Measurements from ENCODE around the gene TRPM5. TPM values are rescaled to one million over a fixed set of nuclear protein-coding genes. Genes with fewer than 3 reads are reported as not detected.
A peak's percentile ranks its signal among the peaks of the same experiment; 100 is the strongest.

TRPM5 gene
- total RNA-seq, 4 donors from 2014 or later: 1.4 to 7.5 (median 4.3) TPM

GRCh38 chr11:2467695-2468055 is 23.4 kb upstream of the TRPM5 start:
- H3K36me3 ChIP-seq: no peaks in the 10 kb centered on the region
- WGBS, 2 donors (ENCODE audit: low coverage in 1 of 2): 78% methylated on average over 4 of the region's 7 CpGs; no CpG with 5 or more reads in 1 of the 2 donors
- TF ChIP-seq EP300 (IDR thresholded peaks at IDR 0.05; ENCODE audit: low read depth): no peak
- in situ Hi-C loops (cut with MboI; ENCODE audit: low pct_ligation_motif_present in 1 of 4, low pct_unique_long_range_greater_than_20kb in 1 of 4, low sequenced_read_pairs in 3 of 4): no loop called here
- no peak overlapping the region for H3K27ac ChIP-seq
- DNase-seq: no peak
- intact Hi-C loops (cut with DNase I; ENCODE audit: low total_unique reads): no loop called here
- no peak overlapping the region for H3K4me3 ChIP-seq
- no peaks in the 10 kb centered on the region for H3K9me3 ChIP-seq
- H3K27me3 ChIP-seq: no peaks in the 10 kb centered on the region
- H3K4me1 ChIP-seq: peaks cover 0 to 25% (median 15%) of the 10 kb centered on the region in 4 donors

- no peaks in the 10 kb centered on the region for H3K36me3 ChIP-seq
- intact Hi-C loops (cut with DNase I; ENCODE audit: low total_unique reads): no loop called here
- no peak for DNase-seq
- no peak overlapping the region for H3K4me3 ChIP-seq
- no peaks in the 10 kb centered on the region for H3K9me3 ChIP-seq
- no peak for TF ChIP-seq EP300 (IDR thresholded peaks at IDR 0.05; ENCODE audit: low read depth)
- TF ChIP-seq POLR2AphosphoS5 (IDR thresholded peaks at IDR 0.05): no peak
- no peak for TF ChIP-seq CTCF (IDR thresholded peaks at IDR 0.05)
- no peak for TF ChIP-seq POLR2A (IDR thresholded peaks at IDR 0.05)
- H3K4me1 ChIP-seq: peaks cover 0 to 28% (median 18%) of the 10 kb centered on the region in 4 donors
- H3K27me3 ChIP-seq: no peaks in the 10 kb centered on the region
- in situ Hi-C loops (cut with MboI; ENCODE audit: low pct_ligation_motif_present in 1 of 4, low pct_unique_long_range_greater_than_20kb in 1 of 4, low sequenced_read_pairs in 3 of 4): no loop called here
- peak overlapping the region in 1 of 4 donors; percentile 21 for H3K27ac ChIP-seq
- 64% methylated on average over 13 of the region's 16 CpGs; no CpG with 5 or more reads in 1 of the 2 donors for WGBS, 2 donors (ENCODE audit: low coverage in 1 of 2)
Observed at GRCh38 chr11:2466869-2467694, 22.8 kb upstream of the TRPM5 start.

GRCh38 chr11:2466069-2466801 is 21.9 kb upstream of the TRPM5 start:
- Histone ChIP-seq H3K4me1 (peaks cover 0 to 28% (median 18%) of the 10 kb centered on the region in 4 donors), H3K27me3 (no peaks in the 10 kb centered on the region), H3K36me3 (no peaks in the 10 kb centered on the region), H3K27ac (peak overlapping the region in 1 of 4 donors; percentile 21), H3K9me3 (no peaks in the 10 kb centered on the region), H3K4me3 (no peak overlapping the region)
- in situ Hi-C loops (cut with MboI; ENCODE audit: low pct_ligation_motif_present in 1 of 4, low pct_unique_long_range_greater_than_20kb in 1 of 4, low sequenced_read_pairs in 3 of 4) (no loop called here), intact Hi-C loops (cut with DNase I; ENCODE audit: low total_unique reads) (no loop called here)
- 71% methylated on average over 9 of the region's 9 CpGs; no CpG with 5 or more reads in 1 of the 2 donors for WGBS, 2 donors (ENCODE audit: low coverage in 1 of 2)
- TF ChIP-seq CTCF (IDR thresholded peaks at IDR 0.05) (no peak), POLR2AphosphoS5 (IDR thresholded peaks at IDR 0.05) (no peak), EP300 (IDR thresholded peaks at IDR 0.05; ENCODE audit: low read depth) (no peak), POLR2A (IDR thresholded peaks at IDR 0.05) (no peak)
- DNase-seq: no peak

- no peaks in the 10 kb centered on the region for H3K27me3 ChIP-seq
- H3K4me1 ChIP-seq: peaks cover 0 to 33% (median 24%) of the 10 kb centered on the region in 4 donors
- H3K4me3 ChIP-seq: no peak overlapping the region
- no peaks in the 10 kb centered on the region for H3K36me3 ChIP-seq
- 60 to 75% methylated on average over 1 to 19 of the region's 20 CpGs for WGBS, 2 donors (ENCODE audit: low coverage in 1 of 2)
- no peaks in the 10 kb centered on the region for H3K9me3 ChIP-seq
- no peak for DNase-seq
- intact Hi-C loops (cut with DNase I; ENCODE audit: low total_unique reads): no loop called here
- in situ Hi-C loops (cut with MboI; ENCODE audit: low pct_ligation_motif_present in 1 of 4, low pct_unique_long_range_greater_than_20kb in 1 of 4, low sequenced_read_pairs in 3 of 4): no loop called here
- TF ChIP-seq POLR2AphosphoS5 (IDR thresholded peaks at IDR 0.05): no peak
- TF ChIP-seq POLR2A (IDR thresholded peaks at IDR 0.05): no peak
- no peak for TF ChIP-seq EP300 (IDR thresholded peaks at IDR 0.05; ENCODE audit: low read depth)
- no peak for TF ChIP-seq CTCF (IDR thresholded peaks at IDR 0.05)
- H3K27ac ChIP-seq: no peak overlapping the region
Observed at GRCh38 chr11:2465202-2466068, 21.1 kb upstream of the TRPM5 start.

Data from transverse colon (tissue), 4 donors.